K562 (cell line): ENCODE measurements around the gene MYOM1. TPM values are rescaled to one million over a fixed set of nuclear protein-coding genes. Genes with fewer than 3 reads are reported as not detected.

Experiments used
- PATZ1 ChIP-seq: fragments of 250-450 bp; sonication (Bioruptor Pico); IDR thresholded peaks from 2 replicates; pipeline ENCODE4 v1.5.0; 2020; ENCODE audit warnings: mild to moderate bottlenecking, borderline replicate concordance
- ZNF232 ChIP-seq: sonication (generic); formaldehyde crosslinking; IDR thresholded peaks from 2 replicates; pipeline ENCODE4 v1.8.0; 2022; ENCODE audit warnings: mild to moderate bottlenecking, missing genetic modification reagents
- polyA plus RNA-seq, 8 experiments: library from polyadenylated mRNA; depleted of rRNA in 4 of 8; stranded (reverse) in 5 of 8; unstranded in 3 of 8; fragments of >200 nt; fragmentation: Nextera tagmentation in 2 of 8; fragmentation: Illumina TruSeq in 1 of 8; extraction: Ambion mirVana in 2 of 8; extraction: Trizol in 1 of 8; gene quantifications; 2 replicates each; pipeline versions ENCODE4 v1.2.1 to v1.2.3, GENCODE V29; 2011 to 2014; ENCODE audit warnings: inconsistent platforms in 1 of 8, missing spikeins in 1 of 8
- total RNA-seq, 7 experiments: library from RNA; depleted of rRNA in 6 of 7; stranded (reverse); fragments of >200 nt in 6 of 7; fragmentation: Illumina TruSeq in 2 of 7; extraction: Trizol in 2 of 7; gene quantifications; 2 replicates each; pipeline versions ENCODE4 v1.2.1 to v1.2.3, GENCODE V29; 2011 to 2021; ENCODE audit warnings: low replicate concordance in 1 of 7
- TF ChIP-seq, protein P1 (sequence below): fragments of 450-650 bp; IDR thresholded peaks from 2 replicates; pipeline ENCODE4 v1.6.1; 2016; ENCODE audit warnings: mild to moderate bottlenecking, moderate library complexity

Gene MYOM1
- total and polyA plus RNA-seq, 9 of the 15 experiments (the other 6 are each of a cell fraction or from before 2014, with no cell fraction given) = 0.01 to 0.62 (median 0.25) TPM

- TF ChIP-seq, protein P1, sequence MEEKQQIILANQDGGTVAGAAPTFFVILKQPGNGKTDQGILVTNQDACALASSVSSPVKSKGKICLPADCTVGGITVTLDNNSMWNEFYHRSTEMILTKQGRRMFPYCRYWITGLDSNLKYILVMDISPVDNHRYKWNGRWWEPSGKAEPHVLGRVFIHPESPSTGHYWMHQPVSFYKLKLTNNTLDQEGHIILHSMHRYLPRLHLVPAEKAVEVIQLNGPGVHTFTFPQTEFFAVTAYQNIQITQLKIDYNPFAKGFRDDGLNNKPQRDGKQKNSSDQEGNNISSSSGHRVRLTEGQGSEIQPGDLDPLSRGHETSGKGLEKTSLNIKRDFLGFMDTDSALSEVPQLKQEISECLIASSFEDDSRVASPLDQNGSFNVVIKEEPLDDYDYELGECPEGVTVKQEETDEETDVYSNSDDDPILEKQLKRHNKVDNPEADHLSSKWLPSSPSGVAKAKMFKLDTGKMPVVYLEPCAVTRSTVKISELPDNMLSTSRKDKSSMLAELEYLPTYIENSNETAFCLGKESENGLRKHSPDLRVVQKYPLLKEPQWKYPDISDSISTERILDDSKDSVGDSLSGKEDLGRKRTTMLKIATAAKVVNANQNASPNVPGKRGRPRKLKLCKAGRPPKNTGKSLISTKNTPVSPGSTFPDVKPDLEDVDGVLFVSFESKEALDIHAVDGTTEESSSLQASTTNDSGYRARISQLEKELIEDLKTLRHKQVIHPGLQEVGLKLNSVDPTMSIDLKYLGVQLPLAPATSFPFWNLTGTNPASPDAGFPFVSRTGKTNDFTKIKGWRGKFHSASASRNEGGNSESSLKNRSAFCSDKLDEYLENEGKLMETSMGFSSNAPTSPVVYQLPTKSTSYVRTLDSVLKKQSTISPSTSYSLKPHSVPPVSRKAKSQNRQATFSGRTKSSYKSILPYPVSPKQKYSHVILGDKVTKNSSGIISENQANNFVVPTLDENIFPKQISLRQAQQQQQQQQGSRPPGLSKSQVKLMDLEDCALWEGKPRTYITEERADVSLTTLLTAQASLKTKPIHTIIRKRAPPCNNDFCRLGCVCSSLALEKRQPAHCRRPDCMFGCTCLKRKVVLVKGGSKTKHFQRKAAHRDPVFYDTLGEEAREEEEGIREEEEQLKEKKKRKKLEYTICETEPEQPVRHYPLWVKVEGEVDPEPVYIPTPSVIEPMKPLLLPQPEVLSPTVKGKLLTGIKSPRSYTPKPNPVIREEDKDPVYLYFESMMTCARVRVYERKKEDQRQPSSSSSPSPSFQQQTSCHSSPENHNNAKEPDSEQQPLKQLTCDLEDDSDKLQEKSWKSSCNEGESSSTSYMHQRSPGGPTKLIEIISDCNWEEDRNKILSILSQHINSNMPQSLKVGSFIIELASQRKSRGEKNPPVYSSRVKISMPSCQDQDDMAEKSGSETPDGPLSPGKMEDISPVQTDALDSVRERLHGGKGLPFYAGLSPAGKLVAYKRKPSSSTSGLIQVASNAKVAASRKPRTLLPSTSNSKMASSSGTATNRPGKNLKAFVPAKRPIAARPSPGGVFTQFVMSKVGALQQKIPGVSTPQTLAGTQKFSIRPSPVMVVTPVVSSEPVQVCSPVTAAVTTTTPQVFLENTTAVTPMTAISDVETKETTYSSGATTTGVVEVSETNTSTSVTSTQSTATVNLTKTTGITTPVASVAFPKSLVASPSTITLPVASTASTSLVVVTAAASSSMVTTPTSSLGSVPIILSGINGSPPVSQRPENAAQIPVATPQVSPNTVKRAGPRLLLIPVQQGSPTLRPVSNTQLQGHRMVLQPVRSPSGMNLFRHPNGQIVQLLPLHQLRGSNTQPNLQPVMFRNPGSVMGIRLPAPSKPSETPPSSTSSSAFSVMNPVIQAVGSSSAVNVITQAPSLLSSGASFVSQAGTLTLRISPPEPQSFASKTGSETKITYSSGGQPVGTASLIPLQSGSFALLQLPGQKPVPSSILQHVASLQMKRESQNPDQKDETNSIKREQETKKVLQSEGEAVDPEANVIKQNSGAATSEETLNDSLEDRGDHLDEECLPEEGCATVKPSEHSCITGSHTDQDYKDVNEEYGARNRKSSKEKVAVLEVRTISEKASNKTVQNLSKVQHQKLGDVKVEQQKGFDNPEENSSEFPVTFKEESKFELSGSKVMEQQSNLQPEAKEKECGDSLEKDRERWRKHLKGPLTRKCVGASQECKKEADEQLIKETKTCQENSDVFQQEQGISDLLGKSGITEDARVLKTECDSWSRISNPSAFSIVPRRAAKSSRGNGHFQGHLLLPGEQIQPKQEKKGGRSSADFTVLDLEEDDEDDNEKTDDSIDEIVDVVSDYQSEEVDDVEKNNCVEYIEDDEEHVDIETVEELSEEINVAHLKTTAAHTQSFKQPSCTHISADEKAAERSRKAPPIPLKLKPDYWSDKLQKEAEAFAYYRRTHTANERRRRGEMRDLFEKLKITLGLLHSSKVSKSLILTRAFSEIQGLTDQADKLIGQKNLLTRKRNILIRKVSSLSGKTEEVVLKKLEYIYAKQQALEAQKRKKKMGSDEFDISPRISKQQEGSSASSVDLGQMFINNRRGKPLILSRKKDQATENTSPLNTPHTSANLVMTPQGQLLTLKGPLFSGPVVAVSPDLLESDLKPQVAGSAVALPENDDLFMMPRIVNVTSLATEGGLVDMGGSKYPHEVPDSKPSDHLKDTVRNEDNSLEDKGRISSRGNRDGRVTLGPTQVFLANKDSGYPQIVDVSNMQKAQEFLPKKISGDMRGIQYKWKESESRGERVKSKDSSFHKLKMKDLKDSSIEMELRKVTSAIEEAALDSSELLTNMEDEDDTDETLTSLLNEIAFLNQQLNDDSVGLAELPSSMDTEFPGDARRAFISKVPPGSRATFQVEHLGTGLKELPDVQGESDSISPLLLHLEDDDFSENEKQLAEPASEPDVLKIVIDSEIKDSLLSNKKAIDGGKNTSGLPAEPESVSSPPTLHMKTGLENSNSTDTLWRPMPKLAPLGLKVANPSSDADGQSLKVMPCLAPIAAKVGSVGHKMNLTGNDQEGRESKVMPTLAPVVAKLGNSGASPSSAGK = 0 out of 2 replicates have a peak, but pooled peaks have one; percentile 4
- TF ChIP-seq PATZ1 (CRISPR knock-in tag) (no peak), ZNF232 (no peak)
These were observed 152.6 kb downstream of the MYOM1 start (continued) for GRCh38 chr18:3067165-3067661.
